ENCODE data around the gene ORC1. TPM values are rescaled to one million over a fixed set of nuclear protein-coding genes. Genes with fewer than 3 reads are reported as not detected.

Gene ORC1
- total and polyA plus RNA-seq, 2 of the 8 experiments (the other 6 are each of a cell fraction or from before 2014, with no cell fraction given) = 36.9 to 49.0 TPM

DNA sequence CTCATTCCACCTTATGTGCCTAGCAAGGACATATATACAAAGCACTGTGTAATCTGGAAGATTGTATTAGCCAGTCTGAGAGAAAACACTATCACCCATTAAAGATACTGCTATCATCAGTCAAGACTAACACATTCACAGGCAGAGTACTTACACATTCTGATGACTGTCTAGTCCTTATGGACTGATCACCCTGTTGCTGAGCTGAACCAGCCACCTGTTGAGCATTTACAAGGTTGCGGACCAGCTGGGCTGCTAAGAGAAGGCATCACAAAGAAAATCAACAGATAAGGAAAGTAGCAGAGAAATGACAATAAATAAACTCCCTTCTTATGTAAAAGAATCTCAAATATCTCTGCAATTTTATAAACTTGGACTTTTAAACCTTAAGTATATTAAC is 31.0 kb upstream of the ORC1 start:
- Histone ChIP-seq H3K4ac (replicated peaks; ENCODE audit: insufficient read length, low read depth, low read length) (no peak overlapping the region), H3K4me1 (replicated peaks in 1 of 4; ENCODE audit: control insufficient read depth in 3 of 4, insufficient read depth in 4 of 4, low read length in 3 of 4) (peaks cover 0 to 3% (median 0%) of the 10 kb centered on the region in 4 experiments; a peak in 2 of 7 replicates), H3K9me3 (ENCODE audit: insufficient read depth in 2 of 2, low read depth in 1 of 2, low read length in 1 of 2) (no peaks in the 10 kb centered on the region), H3K79me2 (ENCODE audit: control insufficient read depth in 1 of 2, insufficient read depth in 2 of 2, low read length in 2 of 2) (no peaks in the 10 kb centered on the region), H3K23me2 (ENCODE audit: low read depth, low read length) (no peaks in the 10 kb centered on the region), H4K91ac (replicated peaks; ENCODE audit: insufficient read length, low read length) (no peak overlapping the region), H4K5ac (ENCODE audit: insufficient read length, low read depth, low read length) (no peak overlapping the region), H3K4me2 (ENCODE audit: insufficient read depth in 1 of 2, low read depth in 2 of 2, low read length in 2 of 2) (no peak overlapping the region), H4K8ac (ENCODE audit: extremely low read depth, insufficient read depth, low read length) (no peak overlapping the region), H3K4me3 (ENCODE audit: extremely low read depth in 1 of 4, insufficient read depth in 2 of 4, low read depth in 3 of 4, low read length in 4 of 4) (no peak overlapping the region), H3K36me3 (ENCODE audit: control insufficient read depth in 2 of 4, insufficient read depth in 4 of 4, low read length in 3 of 4) (peaks cover 4 to 43% (median 13%) of the 10 kb centered on the region in 4 experiments), H4K20me1 (replicated peaks in 1 of 2; ENCODE audit: control insufficient read depth in 1 of 2, insufficient read depth in 2 of 2, low read length in 2 of 2) (no peaks in the 10 kb centered on the region), H3K14ac (ENCODE audit: insufficient read length) (no peak overlapping the region), H3K27ac (ENCODE audit: low read depth, low read length) (no peak overlapping the region), H2BK12ac (ENCODE audit: low read depth, low read length) (no peak overlapping the region), H3K56ac (replicated peaks; ENCODE audit: insufficient read length, low read depth, low read length) (no peak overlapping the region), H3K23ac (ENCODE audit: insufficient read length) (no peak overlapping the region), H3K27me3 (replicated peaks in 1 of 4; ENCODE audit: control insufficient read depth in 3 of 4, extremely low read depth in 1 of 4, insufficient read depth in 3 of 4, low read length in 3 of 4) (no peaks in the 10 kb centered on the region), H2BK15ac (ENCODE audit: low read length) (no peak overlapping the region), H2AK5ac (ENCODE audit: low read depth, low read length) (no peak overlapping the region), H3K18ac (ENCODE audit: extremely low read depth, low read length) (no peak overlapping the region), H3K79me1 (ENCODE audit: low read depth, low read length) (no peaks in the 10 kb centered on the region), H2BK20ac (ENCODE audit: low read length) (no peak overlapping the region), H3K9ac (replicated peaks in 1 of 4; ENCODE audit: extremely low read depth in 1 of 4, low read depth in 3 of 4, low read length in 3 of 4) (no peak overlapping the region), H2BK120ac (replicated peaks; ENCODE audit: low read depth, low read length) (no peak overlapping the region), H2BK5ac (ENCODE audit: low read depth, low read length) (no peak overlapping the region), H2AFZ (ENCODE audit: low read length) (no peak overlapping the region)
- DNase-seq (ENCODE audit: low read depth in 1 of 2, low spot score in 2 of 2) = no peak
- ChIA-PET CTCF (ENCODE audit: partially characterized antibody) (interaction anchor here (0.7 to 1.0 kb wide), 2 partner anchors 17 to 75 kb away, joined by 3 read pairs; no protein-coding TSS in a partner anchor), POLR2A (ENCODE audit: partially characterized antibody) (interaction anchor here (1.4 kb wide), 1 partner anchor 27 kb away, joined by 3 read pairs; no protein-coding TSS in a partner anchor)
- 100% methylated on average over 1 of the region's 1 CpG; no CpG with 5 or more reads in 1 of the 2 experiments for WGBS, 2 experiments (ENCODE audit: extremely low coverage in 1 of 2, insufficient coverage in 1 of 2, insufficient read length in 1 of 2, insufficient replicate concordance in 2 of 2, low coverage in 1 of 2, low lambda C conversion rate in 2 of 2, missing lambda C conversion rate in 1 of 2)
- no peak for FAIRE-seq
- no peak for TF ChIP-seq SIX5 (IDR thresholded peaks at IDR 0.05; ENCODE audit: low read depth, low read length)
- no peak for TF ChIP-seq CBX8 (IDR thresholded peaks at IDR 0.05; ENCODE audit: borderline replicate concordance, low read depth, low read length)
- TF ChIP-seq ATF2 (IDR thresholded peaks at IDR 0.05; ENCODE audit: low read length) = no peak
- no peak for TF ChIP-seq JUN (IDR thresholded peaks at IDR 0.05; ENCODE audit: low read depth, low read length)
- no peak for TF ChIP-seq RBBP5 (IDR thresholded peaks at IDR 0.05; ENCODE audit: borderline replicate concordance, low read depth, low read length)
- no peak for TF ChIP-seq KDM4A (IDR thresholded peaks at IDR 0.05; ENCODE audit: low read depth, low read length, severe bottlenecking)
- TF ChIP-seq BCL11A (IDR thresholded peaks at IDR 0.05; ENCODE audit: low read depth in 2 of 2, low read length in 2 of 2) = no peak
- TF ChIP-seq POU5F1 (IDR thresholded peaks at IDR 0.05; ENCODE audit: low read depth, low read length) = no peak
- no peak for TF ChIP-seq SUZ12 (IDR thresholded peaks at IDR 0.05; ENCODE audit: low read length)
